Measurements from ENCODE around the gene TRAPPC12. TPM values are rescaled to one million over a fixed set of nuclear protein-coding genes. Genes with fewer than 3 reads are reported as not detected.
"Not testable (repeated sequence)": the region's sequence is repeated elsewhere in the genome, so short reads cannot be mapped to it uniquely, and the experiment has no call there.

Gene TRAPPC12
- total RNA-seq, 1 experiment from 2014 or later: 27.2 TPM

DNA sequence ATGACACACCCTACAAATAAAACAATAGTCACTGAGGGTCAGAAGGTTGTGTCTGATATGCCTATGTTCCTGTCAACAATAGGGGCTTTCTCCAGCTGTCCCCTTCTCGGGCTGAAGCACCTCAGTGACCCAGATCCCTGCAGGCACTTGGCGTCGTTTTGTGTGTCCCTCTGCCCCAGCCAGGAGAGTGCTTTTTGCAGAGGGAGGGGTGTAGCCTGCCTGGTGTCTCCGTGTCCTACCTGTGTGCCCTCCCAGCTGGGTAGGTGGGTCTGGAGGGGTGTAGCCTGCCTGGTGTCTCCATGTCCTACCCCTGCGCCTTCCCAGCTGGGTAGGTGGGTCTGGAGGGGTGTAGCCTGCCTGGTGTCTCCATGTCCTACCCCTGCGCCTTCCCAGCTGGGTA is 74.5 kb downstream of the TRAPPC12 start:
- DNase-seq (ENCODE audit: low spot score): not testable (repeated sequence)

DNA sequence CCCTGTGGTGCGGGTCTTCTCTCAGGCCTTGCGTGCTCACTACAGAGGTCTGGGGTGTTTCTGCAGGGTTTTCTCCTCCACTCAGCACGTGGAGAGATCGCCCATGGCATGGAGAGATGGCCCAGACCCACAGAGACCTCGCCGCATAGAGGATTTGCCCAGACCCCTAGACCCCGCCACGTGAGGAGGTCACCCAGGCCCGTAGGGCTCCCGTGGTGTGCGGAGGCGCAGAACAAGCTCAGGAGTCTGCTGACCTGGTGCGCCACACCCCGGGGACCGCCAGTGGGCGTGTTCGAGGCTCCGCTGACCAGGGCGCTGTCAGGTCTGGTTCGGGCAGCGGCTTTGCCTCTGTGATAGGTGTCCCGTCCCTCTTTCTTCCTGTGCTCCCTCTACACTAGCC is 75.3 kb downstream of the TRAPPC12 start:
- no peak for DNase-seq (ENCODE audit: low spot score)

GRCh38 chr2:3456125-3456524 is 76.6 kb downstream of the TRAPPC12 start:
- no peak for DNase-seq (ENCODE audit: low spot score)

DNA sequence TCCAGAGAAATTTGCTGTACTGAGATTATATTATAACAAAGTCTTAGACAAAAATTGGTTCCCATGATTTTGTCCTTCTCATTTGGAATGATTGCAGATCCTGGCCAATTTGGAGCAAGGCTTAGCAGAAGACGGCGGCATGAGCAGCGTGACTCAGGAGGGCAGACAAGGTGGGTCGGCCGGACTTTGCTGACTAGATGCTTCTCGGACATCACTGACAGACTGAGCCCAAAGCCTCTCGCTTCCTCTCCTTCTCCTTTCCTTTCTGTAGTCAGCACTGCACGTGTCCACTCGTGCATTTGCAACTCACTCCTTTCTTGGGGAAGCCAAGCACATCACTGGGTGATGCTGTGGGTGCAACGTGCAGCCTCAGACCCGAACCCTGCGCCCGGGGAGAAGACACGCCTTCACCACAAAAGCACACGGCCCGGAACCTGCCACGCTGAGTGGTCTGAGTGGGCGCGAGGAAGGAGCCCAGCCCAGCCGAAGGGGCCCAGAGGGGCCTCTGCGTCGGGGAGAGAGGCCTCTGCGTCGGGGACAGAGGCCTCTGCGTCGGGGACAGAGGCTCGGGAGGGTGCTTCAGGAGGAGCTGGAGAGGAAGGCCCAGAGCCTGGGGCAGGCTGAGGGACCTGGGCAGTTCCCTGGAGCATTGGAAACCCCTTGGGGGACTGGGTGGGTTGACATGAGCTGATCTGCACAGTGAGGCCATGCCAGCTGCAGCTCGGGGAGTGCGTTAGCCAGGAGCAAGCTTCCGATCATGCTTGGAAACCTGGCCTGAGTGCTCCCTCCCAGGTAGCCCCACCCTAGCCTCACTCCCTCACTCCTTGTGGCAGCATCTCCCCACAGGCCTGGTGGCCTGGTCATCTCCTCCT is 78.3 kb downstream of the TRAPPC12 start:
- no peak for DNase-seq (ENCODE audit: low spot score)

GRCh38 chr2:3458396-3459184 is 79.1 kb downstream of the TRAPPC12 start:
- no peak for DNase-seq (ENCODE audit: low spot score)

DNA sequence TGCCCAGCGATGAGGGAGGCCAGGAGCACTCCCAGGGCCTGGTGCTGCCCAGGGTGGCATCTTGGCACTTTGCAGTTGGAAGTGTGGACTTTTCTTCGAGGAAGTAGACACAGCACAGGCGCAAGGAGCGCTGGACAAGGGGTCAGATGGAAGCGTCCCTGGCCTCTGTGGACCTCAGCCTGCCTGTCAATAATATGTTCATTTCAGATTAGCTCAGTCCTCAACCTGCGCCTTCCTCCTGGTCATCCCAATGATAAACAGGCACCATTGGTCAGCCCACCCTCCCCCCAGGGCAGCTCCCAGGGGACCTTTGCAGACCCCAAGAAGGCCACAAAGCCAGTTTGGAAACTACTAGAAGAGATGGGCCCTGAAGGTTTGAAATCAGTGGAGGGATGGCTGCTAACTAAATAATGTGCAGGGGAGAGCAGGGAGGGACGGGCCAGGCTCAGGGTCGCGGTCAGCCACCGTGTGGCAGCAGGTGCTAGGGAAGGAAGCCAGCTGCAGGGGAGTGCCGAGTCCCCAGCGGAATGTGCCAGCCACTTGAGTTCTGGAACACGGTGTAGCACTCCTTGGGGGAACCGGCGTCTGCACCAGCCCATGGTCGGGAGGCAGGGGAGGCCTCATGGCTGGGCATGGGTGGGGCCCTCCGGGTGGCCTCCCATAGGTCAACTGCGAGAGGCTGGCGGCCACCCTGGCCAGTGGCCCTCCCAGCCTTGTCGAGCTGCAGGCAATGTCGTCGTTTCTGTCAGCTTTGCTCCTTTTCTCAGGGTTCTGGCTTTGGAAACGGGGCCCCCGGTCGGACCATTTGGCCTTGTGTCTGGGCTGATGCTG is 79.9 kb downstream of the TRAPPC12 start:
- DNase-seq (ENCODE audit: low spot score): no peak

- DNase-seq (ENCODE audit: low spot score): no peak
Measured at GRCh38 chr2:3460156-3460555, 80.7 kb downstream of the TRAPPC12 start.

DNA sequence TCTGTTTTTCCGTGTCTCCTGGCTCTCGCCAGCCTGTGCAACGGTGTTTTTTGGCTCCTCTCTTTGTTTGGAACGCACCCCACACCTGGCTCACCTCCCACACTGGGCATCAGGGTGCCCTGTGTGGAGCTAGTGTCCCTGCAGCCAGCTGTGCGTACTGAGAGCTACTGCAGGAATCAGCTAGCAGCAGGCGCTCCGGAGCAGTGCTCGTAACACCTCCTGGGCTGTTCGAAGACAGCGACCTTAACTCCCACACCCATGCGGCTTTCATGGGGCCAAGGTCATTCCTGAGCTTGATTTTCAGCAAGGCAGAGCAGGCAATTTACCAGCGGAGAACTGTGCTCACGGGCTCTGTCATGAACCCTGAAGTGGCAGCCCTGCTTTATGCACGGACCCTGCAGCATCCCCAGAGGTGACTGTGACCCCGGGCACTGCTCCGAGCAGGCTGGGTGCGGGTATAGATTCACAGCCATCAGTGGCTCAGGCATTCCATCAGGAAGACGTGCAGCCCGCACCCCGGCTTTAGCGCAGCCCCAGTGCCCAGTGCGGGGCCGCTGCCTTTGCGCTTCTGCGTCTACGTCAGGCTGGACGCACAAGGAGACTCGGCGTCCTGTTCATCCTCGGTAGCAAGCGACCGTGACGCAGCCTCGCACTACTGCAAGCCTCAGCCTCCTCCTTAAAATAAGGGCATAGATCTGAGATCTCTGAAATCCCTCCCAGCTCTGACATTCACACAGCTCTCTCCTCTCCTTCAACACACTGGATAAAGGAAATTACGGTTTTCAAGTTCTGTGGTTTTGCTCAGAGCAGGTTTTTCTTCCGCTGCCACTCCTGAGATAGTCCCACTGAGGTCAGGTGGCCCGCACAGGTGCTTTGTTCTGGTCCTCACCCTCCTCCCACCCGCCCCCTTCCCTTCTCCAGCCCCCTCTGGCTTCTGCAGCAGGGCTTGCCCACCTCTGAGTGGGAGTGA is 81.6 kb downstream of the TRAPPC12 start:
- DNase-seq (ENCODE audit: low spot score): no peak

DNA sequence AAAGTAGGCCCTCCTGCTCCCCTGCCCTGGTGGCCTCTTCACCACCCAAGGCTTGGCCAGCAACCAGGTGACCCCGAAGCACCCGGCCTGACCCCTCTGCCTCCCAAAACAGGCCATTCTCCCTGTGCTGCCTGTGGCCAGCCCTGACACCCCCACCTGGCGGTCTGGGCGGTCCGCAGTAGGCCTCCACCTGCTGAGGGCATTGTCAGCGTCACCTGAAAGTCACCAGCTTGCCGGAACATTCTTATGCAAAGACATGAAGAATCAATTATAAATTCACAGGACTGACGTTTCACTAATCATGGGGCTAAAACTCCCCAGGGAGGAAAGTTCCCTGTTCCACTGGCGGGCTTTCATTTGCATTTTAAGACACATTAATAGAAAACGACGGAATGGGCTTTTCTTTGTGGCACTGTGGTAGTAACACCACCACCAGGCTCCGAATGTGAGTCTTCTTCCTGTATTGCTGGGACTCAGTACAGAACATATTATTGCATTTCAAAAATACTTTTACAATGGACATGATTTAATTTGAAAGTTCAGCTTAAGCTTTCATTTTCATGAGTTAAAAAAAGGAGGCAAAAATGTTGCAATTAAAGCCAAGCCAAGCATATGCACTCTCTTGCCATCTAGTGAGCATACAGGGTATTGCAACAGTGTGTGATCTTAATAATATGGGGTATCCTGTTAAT is 82.5 kb downstream of the TRAPPC12 start:
- peak; percentile 16 for DNase-seq (ENCODE audit: low spot score)

GRCh38 chr2:3462493-3463104 is 83.1 kb downstream of the TRAPPC12 start:
- DNase-seq (ENCODE audit: low spot score): no peak

- DNase-seq (ENCODE audit: low spot score): no peak
Measured at GRCh38 chr2:3463186-3463835, 83.8 kb downstream of the TRAPPC12 start.

GRCh38 chr2:3463944-3464343 is 84.5 kb downstream of the TRAPPC12 start:
- DNase-seq (ENCODE audit: low spot score): no peak

- DNase-seq (ENCODE audit: low spot score): no peak
Measured at GRCh38 chr2:3464401-3465005, 85.0 kb downstream of the TRAPPC12 start.

DNA sequence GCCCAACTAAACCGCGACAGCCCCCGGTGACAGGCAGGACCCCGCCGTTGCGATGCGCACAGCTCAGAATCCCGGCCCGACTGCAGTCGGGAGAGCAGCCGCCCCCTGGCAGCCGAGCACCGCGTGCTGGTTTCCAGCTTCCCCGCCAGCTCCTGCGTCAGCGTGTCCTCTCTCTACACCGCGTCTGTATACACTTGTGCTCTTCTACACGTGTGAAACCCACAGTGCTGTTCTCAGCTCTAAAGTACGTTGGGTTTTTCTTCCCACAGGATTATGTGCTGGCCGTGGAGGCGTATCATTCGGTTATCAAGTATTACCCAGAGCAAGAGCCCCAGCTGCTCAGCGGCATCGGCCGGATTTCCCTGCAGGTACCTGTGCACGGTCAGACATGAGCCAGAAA is 85.8 kb downstream of the TRAPPC12 start:
- DNase-seq (ENCODE audit: low spot score): no peak

DNA sequence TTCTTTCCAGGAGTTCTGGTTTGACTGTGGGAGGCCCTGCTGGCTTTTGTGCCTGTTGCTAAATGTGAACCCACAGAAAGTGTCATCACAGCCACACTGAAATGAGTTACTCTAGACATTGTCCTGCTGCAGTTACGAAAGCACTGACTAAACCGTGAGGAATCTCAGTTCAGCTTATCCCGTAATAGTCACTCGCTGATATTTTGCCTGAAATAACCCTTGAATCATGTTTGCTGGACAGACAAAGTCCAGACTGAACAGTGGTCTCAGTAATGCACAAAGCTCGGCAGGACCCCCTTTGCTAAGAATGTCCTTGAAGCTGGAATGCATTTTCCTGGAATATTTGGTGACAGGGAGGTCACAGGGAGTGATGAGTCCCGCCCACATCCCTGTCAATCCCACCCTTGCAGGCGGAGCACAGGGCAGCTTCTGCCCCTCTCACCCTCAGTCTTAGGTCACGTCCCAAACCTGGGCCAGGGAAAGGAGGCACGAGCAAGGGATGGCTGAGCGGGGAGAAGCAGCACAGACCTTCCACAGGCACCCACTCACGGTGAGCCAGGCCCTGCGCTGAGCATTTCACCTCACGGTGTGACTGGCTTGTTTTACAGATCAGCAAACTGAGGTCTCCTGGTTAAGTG is 86.5 kb downstream of the TRAPPC12 start:
- no peak for DNase-seq (ENCODE audit: low spot score)

DNA sequence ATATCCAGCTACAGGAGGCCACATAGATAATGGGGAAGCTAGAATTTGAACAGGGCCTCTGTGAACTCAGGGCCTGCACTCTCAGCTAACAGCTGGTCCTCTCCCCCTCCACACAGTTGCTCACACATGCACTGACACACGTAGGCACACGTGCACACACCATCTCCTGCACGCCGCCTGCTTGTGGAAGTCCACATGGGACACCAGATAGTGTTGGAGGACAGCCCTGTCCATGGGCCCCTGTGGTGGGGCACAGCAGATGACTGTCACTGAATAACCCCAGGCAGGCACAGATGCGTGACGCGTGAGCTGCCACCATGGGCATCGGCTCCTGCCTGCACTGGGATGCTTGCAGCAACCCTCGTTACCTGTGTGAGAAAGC is 87.0 kb downstream of the TRAPPC12 start:
- no peak for DNase-seq (ENCODE audit: low spot score)

DNA sequence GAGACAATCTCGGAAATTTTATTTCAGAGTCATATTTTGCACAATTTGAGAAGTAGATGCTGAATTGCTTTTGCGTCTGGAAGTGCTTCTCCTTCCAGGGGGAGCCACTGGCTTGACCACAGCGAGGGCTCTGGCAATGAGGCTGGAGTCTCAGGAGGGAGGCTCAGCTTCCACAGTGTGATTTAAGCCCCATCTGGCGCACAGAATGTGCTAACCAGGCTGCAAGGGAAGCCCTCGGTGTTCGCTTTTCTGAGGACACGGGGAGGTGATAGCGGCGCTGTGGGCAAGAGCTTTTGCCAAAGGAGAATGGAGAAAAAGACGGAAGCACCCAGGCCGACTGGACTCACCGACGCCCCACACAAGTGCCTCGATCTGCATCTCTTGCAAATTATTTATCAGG is 87.5 kb downstream of the TRAPPC12 start:
- no peak for DNase-seq (ENCODE audit: low spot score)

DNA sequence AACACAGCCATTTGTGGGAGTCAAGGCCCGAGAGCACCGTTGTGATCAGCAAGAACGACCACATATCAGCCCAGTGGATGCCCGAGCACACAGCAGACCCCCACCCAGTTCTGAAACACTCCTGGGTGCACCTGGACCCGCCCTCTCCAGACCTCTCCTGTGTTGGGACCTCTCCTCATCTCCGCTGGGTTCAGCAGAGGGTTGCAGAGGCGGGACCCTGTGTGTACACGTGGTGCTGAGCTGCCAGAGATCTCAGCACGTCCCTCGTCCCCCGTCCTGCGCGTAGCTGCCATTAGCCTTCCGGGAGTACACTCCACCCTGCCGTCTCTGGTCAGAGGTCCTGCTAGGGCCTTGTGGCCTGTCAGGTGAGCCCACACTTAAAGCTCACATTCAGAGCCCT is 88.2 kb downstream of the TRAPPC12 start:
- no peak for DNase-seq (ENCODE audit: low spot score)
